ENCODE data around the gene RET.

RET gene

DNA sequence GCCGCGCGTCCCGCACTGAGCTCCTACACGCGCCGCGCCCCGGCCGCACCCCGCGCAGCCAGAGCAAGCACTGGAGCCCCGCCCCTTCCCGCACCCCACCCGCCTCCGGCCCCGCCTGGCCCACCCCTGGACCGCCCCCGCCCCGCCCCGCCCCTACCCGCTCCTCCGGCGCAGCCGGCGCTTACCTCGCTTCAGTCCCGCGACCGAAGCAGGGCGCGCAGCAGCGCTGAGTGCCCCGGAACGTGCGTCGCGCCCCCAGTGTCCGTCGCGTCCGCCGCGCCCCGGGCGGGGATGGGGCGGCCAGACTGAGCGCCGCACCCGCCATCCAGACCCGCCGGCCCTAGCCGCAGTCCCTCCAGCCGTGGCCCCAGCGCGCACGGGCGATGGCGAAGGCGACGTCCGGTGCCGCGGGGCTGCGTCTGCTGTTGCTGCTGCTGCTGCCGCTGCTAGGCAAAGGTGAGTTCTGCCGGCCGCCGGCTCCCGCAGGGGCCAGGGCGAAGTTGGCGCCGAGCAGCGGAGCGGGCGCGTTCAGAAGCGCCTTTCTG is at the start of gene RET:
TSS of gene RET (plus strand) at position 194 of the 545 bp plus-strand sequence. CDS start at position 384, 190 bp downstream.
- peak; percentile 23 for DNase-seq

DNA sequence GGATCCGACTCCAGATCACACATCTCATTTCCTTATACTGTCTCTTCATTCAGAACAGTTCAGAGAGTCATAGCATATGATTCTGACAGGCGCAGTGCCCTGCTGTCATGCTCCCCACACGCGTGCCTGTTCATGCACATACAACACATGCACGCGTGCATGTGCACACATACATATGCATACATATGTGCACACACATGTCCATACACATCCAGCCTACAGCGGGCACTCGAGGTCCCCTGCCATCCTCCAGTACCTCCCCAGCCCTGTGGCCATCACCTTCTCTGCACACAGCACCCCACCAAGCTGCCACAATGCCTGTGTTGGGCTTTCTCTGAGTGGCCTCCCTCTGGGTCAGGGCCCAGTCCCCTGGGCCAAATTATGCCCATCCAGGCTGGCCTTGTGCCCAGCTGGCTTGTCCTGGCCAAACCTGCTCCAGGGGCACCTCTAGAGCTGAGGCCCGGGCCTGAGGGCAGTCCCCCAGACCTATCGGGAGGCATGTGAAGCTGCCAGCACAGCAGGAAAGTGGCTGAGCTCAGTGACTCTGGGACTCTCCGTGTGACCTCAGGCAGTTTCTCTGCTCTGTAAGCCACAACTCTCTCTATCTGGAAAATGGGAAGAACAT is 49.4 kb upstream of the RET start:
- DNase-seq = no peak

DNA sequence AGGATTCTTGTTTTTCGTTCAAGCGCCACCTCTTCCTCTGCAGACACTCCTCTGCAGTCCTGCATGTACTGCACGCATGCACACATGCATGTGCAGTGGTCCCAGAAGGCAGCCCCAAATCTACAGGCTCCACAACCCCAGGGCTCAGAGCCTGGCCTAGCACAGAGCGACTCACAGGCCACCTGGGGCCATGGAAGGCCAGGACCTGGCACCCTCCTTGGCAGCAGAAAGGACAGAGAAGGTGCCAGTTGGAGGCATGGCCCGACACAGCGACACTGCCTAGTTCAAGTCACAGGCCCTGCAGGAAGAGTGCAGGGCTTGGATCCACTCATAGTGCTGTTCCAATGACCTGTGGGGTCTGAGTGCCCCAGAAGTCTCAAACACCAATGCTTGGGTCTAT is 48.7 kb upstream of the RET start:
- DNase-seq = no peak

DNA sequence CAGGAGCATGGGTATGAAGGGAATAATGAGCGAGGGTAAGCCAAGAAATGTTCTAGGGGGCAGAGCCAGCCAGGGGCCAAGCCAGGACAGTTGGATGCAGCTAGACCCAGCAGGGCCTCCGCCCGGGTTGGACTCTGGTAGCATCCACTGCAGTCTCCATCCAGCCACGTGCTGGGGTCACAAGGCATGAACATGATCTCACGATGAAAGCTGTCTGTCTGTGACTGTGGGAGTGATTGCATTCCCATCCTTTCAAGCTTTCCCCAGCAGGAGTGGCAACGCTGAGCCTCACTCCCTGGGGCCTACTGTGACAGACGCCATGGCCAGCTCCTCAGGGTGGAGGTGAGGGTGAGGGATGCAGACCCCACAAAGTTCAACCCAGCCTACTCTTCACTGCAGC is 47.8 kb upstream of the RET start:
- no peak for DNase-seq

DNA sequence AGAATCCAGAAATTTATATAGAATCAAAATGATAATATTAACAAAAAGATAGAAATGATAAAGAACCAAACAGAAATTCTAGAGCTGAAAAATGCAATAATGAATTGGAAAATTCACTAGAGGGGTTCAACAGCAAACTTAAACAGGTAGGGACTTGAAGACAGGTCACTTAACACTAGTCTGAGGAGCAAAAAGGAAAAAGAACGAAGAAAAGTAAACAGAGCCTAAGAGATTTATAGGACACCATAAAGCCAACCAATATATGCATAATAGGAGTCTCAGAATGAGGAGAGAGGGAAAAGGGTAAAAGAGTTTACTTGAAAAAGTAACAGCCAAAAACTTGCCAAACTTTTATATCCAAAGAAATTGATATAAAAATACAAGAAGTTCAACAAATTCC is 44.3 kb upstream of the RET start:
- DNase-seq = no peak

DNA sequence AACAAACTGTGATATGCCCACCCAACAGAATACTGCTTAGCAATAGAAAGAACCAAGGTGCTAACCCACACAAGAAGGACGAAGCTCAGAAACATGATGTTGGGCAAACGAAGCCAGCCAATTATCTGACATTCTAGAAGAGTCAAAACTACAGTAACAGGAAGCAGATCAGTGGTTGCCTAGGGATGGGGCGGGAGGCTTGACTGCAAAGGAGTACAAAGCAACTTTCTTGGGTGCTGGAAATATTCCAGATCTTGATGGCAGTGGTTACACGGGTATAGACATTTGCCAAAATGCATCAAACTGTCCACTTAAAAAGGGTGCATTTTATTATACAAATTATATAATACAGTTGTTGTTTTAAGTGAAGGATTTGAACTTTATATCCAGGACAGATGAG is 41.1 kb upstream of the RET start:
- DNase-seq = no peak

DNA sequence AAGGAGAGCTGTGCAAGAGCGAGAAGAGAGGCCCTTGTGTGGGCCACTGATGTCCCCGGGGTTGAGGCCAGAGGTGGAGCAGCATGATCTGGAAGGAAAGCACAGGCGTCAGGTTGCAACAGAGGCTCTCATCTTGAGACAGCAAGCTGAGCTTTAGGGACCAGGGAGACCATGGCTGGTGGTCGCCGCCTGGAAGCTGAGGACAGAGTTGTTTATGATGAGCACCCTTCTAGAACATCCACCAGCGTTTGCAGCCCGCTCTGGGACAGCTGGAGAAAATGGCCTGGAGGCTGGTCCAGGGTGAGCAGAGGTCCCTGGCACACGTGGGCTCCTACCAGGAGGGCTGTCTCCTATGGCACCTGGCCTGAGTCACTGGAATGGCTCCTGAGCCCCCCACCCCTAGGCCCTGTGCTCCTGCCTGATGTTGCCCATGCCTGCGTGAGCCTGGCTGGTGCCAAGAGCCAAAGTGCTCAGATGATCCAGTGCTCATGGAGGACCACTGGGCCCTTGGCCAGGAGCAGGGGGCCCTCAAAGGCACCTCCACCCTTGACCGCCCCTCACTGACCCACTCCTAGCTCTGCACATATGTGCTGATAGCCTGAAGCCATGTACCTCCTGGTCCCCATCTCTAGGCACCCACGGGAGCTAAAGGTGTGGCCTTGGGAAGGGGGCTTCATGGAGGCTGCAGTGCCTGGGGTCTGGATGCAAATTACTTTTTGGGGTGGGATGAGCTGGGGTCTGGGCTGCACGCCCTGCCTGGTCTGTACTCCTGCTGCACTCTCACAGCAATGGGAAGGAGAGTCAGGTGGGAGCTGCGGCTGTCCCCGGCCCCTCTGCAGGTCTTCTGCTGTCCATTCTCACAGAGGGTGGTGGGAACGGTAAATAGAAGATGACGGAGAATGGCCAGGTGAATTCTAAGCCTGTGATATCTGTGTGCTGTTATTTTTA is 40.1 kb upstream of the RET start:
- DNase-seq = no peak

DNA sequence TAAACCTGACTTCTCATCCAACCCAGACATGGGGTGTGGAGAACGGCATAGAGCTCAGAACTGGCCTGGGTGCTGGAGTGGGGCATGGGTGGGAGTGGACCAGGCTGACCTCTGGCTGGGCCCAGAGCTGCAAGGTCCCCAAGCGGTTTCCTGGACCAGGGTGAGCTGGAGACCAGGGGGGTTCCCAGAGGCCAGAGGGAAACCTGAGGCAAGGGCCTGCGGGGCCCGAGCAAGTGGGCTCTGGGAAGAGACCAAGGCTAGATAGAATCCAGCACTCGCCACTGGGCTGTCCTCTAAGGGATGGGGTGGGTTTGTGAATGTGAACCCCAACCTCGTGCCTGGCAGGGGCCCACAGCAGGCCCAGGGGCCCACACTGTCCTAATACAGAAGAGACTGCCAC is 39.4 kb upstream of the RET start:
- no peak for DNase-seq

DNA sequence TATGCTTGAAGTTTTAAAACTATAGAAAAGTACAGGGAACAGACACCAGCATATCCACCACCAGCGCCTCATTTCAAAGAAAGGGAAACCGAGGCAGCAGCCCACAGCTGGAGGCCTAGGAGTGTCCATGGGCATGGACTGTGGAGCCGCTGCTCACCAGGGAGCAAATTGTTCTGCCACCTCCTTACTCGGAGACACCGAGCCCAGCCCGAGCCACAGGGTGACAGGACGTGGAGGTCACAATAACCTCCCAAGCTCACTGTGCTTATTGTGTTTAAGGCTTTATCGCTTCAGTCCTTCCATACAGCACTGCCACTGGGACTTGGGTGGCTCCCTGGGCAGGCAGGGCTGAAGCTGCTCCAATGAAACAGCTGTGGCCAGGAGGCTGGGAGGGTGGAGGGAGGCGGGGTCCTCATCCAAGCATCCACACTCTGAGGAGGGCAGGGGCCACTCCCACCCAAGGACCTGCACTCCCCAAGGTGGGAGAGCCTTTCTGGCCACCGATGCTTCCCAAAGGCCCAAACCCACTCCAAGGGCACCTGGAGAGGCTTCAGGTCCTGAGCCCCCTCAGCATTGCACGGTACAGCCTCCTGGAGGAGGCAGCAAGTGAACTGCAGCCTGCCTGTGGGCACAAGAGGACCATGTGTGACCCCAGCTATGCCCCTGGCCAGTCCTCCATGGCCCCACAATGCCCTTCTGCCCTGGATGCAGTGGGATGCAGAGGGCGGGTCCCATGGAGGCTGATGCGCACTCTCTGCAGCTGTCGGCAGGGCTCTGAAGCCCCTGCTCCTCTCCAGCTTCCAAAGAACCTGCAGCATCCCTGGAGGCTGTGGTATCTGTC is 38.7 kb upstream of the RET start:
- DNase-seq = no peak

DNA sequence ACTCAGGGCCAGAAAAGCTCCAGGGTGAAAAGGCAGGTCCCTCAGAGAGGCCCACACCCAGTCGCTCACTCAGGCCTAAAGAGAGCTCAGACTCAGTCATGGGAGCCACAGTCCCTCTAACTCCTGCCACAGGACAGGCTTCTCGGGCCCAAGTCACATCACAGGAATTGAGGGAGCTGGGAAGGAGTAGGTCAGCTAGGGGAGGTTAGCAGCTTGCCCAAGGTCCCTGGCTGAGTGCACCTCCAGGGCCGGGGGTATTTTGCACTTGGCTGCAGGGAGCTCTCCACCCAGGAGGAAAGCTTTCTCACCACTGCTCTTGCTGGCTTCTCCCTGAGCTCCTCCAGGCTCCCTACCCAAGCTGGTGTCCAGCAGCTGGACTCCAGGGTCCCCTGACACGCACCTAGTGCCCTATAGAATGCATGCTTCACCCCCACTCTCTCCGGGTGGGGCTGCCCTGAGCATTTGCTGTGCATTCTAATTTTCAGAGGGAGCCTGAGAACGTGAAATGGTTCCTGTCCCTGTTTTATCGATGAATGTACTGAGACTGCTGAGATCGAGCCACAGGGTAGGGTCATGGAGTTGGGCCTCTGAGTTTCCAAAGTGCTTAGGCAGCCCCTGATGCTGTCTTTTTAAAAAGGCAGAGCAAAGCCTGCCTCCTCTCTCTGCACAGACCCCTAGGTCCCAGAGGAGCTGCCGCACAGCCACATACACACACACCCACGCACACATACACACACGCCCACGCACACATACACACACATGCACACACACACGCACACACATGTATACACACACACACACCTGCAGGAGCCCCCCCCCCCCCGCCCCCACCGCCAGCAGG is 37.9 kb upstream of the RET start:
- no peak for DNase-seq

DNA sequence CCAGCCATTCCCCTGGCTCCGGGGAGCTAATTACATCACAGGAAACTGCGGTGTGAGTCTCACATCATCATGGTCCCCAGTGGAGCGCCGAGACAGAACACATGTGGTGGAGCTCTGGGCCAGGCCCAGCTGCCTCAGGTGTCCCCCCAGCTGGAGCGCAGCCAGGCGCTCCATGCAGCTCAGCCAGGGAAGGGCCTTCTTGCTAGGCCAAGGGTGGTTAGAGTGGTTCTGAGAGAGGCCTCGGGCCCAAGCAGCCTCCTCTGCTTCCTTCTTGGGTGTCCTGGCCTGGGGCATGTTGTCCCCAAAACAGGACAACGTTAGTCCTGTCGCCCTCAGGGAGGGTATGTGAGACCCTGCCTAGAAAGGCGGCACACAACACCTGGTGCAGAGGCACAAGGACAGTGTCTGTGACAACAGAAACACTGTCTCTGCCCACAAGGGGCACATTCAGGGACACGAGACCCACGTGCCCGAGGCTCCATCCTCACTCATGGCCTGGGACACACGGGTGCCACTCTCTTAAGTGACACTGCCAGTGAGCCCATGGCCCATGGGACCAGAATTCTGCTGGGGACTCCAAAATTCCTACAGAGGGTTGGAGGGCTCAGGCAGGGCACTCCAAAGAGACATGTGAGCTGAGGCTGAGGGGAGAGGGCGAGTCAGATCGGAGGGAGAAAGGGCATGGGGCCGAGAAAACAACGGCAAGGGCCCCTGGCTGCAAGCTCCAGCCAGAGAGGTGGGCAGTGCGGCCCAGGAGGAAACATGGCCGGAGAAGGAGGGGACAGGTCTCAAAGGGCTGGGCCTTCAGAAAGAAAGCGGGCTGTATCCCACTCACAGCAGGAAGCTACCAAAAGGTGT is 37.0 kb upstream of the RET start:
- no peak for DNase-seq

DNA sequence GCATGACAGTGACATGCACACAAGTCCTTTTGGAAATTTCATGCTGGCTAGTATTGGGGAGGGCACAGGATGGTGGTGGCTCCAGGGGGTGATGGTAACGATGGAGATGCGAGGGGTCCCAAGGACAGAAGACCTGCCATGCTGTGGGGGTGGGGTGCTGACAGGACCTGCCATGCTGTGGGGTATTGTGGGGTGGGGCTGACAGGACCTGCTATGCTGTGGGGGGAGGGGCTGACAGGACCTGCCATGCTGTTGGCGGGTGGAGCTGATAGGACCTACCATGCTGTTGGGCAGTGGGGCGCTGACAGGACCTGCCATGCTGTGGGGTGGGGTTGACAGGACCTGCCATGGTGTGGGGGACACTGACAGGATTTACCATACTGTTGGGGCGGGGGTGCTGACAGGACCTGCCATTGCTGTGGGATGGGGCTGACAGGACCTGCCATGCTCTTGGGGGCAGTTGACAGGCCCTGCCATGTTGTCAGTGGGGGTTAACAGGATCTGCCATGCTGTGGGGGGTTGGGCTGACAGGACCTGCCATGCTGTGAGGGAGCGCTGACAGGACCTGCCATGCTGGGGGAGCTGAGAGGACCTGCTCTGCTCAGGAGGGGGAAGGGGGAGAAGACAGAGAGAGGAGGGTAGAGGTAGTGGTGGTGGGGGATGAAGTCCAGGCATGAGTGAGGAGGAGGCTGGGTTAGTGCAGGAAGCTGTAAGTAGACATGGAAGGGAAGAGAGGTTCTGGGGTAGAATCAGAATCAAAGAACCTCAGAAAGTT is 36.2 kb upstream of the RET start:
- no peak for DNase-seq

DNA sequence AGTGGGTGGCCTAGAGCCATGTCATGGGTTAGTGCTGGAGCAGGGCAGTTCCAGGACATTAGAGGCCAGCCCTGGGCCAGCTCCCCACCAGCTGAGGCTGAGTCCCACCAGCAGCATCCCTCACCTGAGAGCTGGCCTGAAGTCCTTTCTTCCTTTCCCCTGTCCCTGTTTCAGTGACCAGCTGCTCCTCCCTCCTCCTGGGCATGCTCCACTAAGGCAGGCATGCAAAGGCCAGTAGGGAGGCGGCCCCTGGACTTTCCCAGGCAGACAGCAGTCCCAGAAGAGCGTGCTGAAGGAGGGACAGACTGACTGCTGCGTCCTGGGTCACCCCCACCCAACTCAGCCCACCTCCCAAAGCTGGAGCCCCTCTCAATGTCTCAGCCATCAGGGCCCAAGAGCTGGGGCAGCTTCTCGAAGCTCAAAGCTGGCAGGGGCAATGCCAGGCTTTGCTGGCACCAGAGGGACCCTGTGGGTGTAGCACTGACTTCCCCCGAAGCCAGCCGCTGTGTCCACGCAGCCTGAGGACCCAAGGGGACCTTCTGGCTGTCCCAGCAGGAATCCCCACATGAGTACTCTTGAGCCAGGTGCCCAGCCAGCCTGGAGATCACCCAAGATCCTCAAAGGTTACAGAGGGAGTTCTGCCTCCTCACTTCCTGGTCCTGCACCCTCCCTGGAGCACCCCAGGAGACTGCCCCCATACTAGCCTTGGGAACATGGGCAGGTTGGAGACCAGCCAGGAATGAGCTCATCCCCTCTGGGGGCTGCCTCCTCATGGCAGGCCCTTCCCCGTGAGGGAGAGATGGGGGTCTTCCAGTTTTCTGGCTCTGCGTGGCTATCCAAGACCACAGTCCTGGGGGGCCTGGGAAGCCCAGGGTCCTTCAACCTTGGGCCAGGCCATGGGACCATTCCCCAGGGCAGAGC is 35.2 kb upstream of the RET start:
- DNase-seq = no peak

DNA sequence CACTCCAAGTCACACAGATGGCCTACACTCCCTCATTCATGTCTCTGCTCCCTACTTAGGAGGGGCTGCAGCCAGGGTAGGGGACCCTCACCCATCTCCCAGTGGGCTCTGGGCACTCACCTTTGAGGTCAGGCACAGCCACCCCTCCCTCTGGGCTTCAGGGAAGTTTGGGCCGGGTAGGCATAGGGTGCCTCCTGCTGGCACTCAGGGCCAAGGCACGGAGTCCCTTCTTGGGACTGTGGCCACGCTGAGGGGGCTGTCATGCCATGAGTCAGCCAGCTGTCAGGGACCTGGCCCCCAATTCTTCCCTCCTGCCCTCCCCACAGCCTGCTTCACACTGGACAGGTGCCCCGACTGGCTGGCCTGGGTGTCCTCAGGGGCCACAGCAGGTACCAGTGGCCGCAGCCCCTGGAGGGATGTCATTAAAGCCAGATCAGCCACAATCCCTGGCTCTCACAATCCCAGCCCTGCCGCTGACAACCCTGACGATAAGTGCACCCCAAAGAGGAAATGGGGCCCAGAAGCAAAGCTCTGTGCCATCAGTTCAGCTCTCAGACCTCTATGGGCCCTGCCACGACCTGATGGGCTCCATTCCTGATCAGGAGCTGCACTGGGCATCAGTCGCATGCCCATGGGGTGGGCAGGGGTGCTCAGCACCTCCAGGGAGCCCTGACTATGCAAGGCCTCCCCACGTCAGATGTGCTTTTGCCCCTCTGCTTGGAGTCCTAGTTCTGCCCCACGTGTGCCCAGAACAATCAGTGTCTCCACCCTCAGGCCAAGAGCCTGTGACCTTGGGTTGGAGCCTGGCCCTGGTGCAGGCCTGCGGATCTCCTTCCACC is 34.1 kb upstream of the RET start:
- DNase-seq = no peak

DNA sequence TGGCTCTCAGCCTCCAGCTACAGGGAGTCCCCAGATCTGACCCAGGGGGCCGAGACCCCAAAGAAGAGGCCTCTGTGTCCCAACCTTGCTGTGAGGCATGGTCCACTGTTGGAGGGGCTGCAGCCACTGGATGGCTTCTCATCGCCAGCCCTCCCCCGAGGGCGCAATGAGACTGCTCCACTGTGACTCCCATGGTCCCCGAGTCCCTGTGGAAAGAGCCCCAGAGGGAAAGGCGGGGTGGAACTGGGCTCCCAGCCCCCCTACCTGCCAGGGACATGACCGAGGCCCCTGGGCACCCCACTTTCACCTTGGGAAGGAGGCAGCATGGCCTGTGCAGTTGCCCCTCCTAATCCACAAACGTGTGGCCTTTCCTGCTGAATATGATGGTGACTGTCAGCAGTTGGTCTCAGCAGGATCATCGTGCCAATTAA is 33.5 kb upstream of the RET start:
- no peak for DNase-seq

DNA sequence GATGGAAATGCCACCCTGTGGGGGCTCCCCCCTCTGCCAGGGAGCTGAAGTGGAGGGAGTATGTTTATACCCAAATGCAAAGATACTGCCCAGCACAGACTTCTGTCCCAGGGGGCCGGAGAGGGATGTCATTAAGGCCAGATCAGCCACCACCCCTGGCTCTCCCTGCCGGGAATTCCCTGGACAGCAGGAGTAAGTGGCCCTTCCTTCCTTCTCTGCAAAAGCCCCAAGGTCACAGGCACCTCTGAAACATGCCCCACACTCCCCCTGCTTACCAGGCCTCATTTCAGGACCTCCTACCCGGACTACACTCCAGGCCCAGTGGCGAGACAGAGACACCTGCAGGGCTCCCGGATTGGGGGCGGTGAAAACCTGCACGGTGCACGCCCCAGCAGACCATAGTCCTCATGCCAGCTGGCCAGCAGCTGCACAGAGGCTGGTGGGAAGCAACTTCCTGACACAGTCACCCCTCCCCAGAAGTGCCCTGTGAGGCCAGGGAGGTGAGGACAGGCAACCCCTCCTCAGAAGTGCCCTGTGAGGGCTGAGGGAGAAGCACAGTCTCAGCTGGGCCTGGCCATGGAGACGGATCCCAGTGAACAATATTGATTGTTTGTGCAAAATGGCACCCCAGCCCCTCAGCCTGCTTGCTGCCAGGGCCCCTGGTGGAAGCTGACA is 33.0 kb upstream of the RET start:
- no peak for DNase-seq

DNA sequence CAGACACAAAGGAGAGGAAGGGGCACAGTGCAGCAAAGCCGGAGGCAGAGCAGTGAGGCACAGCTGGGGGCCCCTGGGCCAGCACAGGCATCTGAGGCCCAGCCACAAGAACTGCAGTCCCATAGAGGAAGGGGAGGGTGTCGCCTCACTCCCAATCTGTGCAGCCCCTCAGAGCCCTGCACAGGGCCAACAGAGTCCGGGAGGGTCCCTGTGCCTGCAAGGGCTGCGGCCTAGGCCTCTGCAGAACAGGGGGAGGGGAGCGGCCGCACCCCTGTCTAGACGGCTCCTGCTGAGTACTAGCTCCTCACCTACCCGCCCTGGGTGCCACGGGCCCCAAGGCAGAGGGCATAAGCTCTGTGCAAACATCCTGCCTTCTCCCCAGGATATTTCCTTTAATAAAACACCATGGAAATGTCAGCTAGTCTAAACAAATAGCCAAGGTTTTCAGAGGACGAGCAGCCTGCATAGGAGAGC is 32.4 kb upstream of the RET start:
- DNase-seq = no peak

All from fibroblast of upper back skin (primary cell).